Stomach (tissue), 9 donors: ENCODE results near the gene NCK2. TPM values are rescaled to one million over a fixed set of nuclear protein-coding genes. Genes with fewer than 3 reads are reported as not detected.

Experiments used
- DNase-seq, 2 donors: peaks; one replicate each; pipeline versions ENCODE4 v3.0.0 to v3.0.0-alpha.2; 2013 to 2019
- H3K27ac ChIP-seq, 5 donors: fragments of 200-600 bp in 4 of 5; sonication (generic) in 4 of 5; one replicate each; pipeline ENCODE4 v1.5.1; 2013 to 2019; ENCODE audit warnings: mild to moderate bottlenecking in 1 of 5, moderate library complexity in 1 of 5
- H3K27me3 ChIP-seq, 3 donors: fragments of 200-600 bp; sonication (generic); one replicate each; pipeline ENCODE4 v1.5.1; 2017 to 2019; ENCODE audit warnings: mixed run types in 1 of 3
- H3K36me3 ChIP-seq, 4 donors: fragments of 200-600 bp; sonication (generic); 1 replicate in 3 of 4; 2 replicates in 1 of 4; pipeline ENCODE4 v1.5.1; 2016 to 2019
- H3K4me1 ChIP-seq, 4 donors: fragments of 200-600 bp; sonication (generic); one replicate each; pipeline ENCODE4 v1.5.1; 2016 to 2019
- H3K4me3 ChIP-seq, 4 donors: fragments of 200-600 bp; sonication (generic) in 3 of 4; one replicate each; pipeline ENCODE4 v1.5.1; 2016 to 2019; ENCODE audit warnings: mild to moderate bottlenecking in 1 of 4
- H3K9me3 ChIP-seq, 4 donors: fragments of 200-600 bp; sonication (generic); one replicate each; pipeline ENCODE4 v1.5.1; 2016 to 2019
- EP300 ChIP-seq: sonication (generic); formaldehyde crosslinking; IDR thresholded peaks from one replicate; pipeline ENCODE4 v1.6.1; 2017; ENCODE audit warnings: antibody characterized with exemption
- POLR2A ChIP-seq, 4 donors: fragments of 450-650 bp; IDR thresholded peaks; one replicate each; pipeline ENCODE4 v1.6.1; 2016; ENCODE audit warnings: antibody characterized with exemption in 4 of 4, control low read depth in 2 of 4, mild to moderate bottlenecking in 1 of 4, moderate library complexity in 1 of 4
- POLR2AphosphoS5 ChIP-seq, 3 donors: sonication (generic); formaldehyde crosslinking; IDR thresholded peaks; one replicate each; pipeline ENCODE4 v1.6.1; 2016; ENCODE audit warnings: antibody characterized with exemption in 3 of 3
- WGBS, 5 donors: extraction: QIAGEN DNeasy Blood & Tissue Kit in 3 of 5; methylation state at CpG; one replicate each; pipeline versions ENCODE4 v1.1.5 to v1.1.7; 2013 to 2018; 5-methylcytosine and 5-hydroxymethylcytosine counted together
- intact Hi-C: fragments of 100-400 bp; cut with DNase I; formaldehyde crosslinking; loops from one replicate; pipeline ENCODE4 v1.15.1; 2023; ENCODE audit warnings: low total_unique reads
- polyA plus RNA-seq, 3 donors: library from polyadenylated mRNA; stranded (reverse); fragments of 200-250 nt; gene quantifications; one replicate each; pipeline ENCODE4 v1.2.3, GENCODE V29; 2013
- total RNA-seq, 5 donors: library from RNA; depleted of rRNA; stranded (reverse); fragments of >200 nt; gene quantifications; one replicate each; pipeline versions ENCODE4 v1.1.0 to v1.2.3, GENCODE V29; 2014 to 2016
- TF ChIP-seq, protein P1 (sequence below), 7 experiments: fragments of 450-650 bp in 4 of 7; fragments of 200-600 bp in 3 of 7; sonication (generic) in 3 of 7; IDR thresholded peaks; one replicate each; pipeline ENCODE4 v1.5.1; 2016 to 2019; ENCODE audit warnings: antibody characterized with exemption in 7 of 7, control low read depth in 2 of 7, mild to moderate bottlenecking in 1 of 7
- donor health status: healthy with polysubstance abuse.
- donor health status: Bipolar disorder and iron deficiency.
- donor health status: healthy.

The NCK2 gene
- total and polyA plus RNA-seq, 8 donors = 23.1 to 88.9 (median 42.6) TPM

DNA sequence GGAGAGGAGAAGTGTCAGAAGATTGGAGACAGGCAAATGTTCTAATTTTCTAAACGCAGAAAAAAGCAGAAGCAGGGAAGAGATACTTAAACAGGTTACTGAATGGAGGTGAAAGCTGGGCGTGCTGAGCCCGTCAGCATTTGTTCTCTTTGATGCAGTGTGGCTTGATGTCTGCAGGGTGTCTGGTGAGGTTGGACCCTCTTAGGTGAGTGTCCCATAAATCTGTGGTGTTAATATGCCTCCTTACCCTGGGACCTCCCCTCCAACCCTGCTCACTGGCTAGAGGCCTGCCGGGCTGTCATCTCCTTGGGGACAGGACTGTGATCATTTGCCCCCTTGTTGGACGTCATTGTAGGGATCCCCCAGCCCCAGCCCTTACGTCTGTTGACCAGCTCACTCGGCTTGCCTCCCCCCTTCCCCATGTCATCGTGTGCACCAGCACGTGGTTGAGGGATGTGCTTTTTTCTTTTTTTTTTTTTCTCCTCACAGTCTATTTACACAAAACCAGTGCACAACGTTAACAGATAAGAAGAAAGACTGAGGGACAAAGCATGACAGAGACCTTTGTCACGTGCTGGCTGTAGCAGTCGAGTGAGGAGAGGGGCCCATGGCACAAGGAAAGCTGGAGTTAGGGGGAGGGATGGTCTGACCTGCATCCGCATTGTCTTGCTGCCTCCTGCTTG, 56.4 kb downstream of the NCK2 start:
- H3K4me1 ChIP-seq = peaks cover 38 to 91% (median 65%) of the 10 kb centered on the region in 4 donors
- DNase-seq = no peak
- peak overlapping the region in 3 of 5 donors; percentile 20 to 68 (median 26) for H3K27ac ChIP-seq
- no peaks in the 10 kb centered on the region for H3K27me3 ChIP-seq
- no peak overlapping the region for H3K4me3 ChIP-seq
- TF ChIP-seq EP300 = no peak
- WGBS, 5 donors = 64 to 69% (median 66%) methylated on average over 13 of the region's 13 CpGs
- intact Hi-C loops = no loop called here
- no peaks in the 10 kb centered on the region for H3K36me3 ChIP-seq
- H3K9me3 ChIP-seq = no peaks in the 10 kb centered on the region

DNA sequence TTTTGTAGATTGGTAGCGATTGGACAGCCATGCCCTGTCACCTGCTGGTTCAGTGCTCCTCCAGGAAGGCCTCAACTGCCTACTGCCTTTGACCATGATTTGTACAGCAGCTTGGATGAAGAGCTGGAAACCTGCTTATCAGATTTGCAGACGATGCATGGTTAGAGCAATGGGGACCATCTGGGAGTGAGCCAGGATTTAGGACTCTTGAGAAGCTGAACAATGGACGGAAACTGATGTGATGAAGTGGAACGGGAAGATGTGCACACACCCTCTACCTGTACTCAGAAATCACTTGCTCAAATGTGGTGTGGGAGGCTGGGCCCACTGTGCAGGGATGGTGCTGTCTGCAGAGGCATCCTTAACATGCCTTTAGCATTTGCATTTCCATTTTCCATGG, 57.2 kb downstream of the NCK2 start:
- H3K4me3 ChIP-seq = no peak overlapping the region
- no peaks in the 10 kb centered on the region for H3K36me3 ChIP-seq
- H3K9me3 ChIP-seq = no peaks in the 10 kb centered on the region
- H3K27ac ChIP-seq = no peak overlapping the region
- peaks cover 29 to 85% (median 58%) of the 10 kb centered on the region in 4 donors for H3K4me1 ChIP-seq
- no peak for DNase-seq
- H3K27me3 ChIP-seq = no peaks in the 10 kb centered on the region
- WGBS, 5 donors = 68 to 86% (median 78%) methylated on average over 4 of the region's 4 CpGs
- TF ChIP-seq EP300 (no peak), POLR2A (IDR thresholded peaks at IDR 0.05) (no peak), POLR2AphosphoS5 (IDR thresholded peaks at IDR 0.05) (no peak)
- TF ChIP-seq, protein P1, sequence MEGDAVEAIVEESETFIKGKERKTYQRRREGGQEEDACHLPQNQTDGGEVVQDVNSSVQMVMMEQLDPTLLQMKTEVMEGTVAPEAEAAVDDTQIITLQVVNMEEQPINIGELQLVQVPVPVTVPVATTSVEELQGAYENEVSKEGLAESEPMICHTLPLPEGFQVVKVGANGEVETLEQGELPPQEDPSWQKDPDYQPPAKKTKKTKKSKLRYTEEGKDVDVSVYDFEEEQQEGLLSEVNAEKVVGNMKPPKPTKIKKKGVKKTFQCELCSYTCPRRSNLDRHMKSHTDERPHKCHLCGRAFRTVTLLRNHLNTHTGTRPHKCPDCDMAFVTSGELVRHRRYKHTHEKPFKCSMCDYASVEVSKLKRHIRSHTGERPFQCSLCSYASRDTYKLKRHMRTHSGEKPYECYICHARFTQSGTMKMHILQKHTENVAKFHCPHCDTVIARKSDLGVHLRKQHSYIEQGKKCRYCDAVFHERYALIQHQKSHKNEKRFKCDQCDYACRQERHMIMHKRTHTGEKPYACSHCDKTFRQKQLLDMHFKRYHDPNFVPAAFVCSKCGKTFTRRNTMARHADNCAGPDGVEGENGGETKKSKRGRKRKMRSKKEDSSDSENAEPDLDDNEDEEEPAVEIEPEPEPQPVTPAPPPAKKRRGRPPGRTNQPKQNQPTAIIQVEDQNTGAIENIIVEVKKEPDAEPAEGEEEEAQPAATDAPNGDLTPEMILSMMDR (IDR thresholded peaks at IDR 0.05) = no peak
- intact Hi-C loops = no loop called here

DNA sequence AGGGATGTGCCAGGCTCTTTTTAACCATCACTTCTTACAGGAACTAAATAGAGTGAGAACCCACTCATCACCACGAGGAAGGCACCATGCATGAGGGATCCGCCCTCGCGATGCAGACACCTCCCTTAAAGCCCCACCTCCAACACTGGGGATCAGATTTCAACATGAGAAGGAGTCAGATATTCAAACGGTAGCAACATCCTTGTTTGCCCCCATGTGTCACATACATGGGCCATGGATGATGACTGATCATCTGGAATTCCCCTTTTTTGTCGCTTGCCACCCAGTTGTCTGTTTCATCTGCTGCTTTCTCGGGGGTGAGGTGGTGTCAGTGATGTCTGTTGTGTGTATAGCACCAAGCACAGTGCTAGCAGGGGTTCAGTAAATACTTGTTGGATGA, 57.9 kb downstream of the NCK2 start:
- TF ChIP-seq POLR2A (IDR thresholded peaks at IDR 0.05) (no peak), POLR2AphosphoS5 (IDR thresholded peaks at IDR 0.05) (no peak), EP300 (no peak)
- TF ChIP-seq, protein P1 (IDR thresholded peaks at IDR 0.05) = no peak
- Histone ChIP-seq H3K27me3 (no peaks in the 10 kb centered on the region), H3K27ac (peak overlapping the region in 1 of 5 donors; percentile 20), H3K4me1 (peaks cover 25 to 84% (median 55%) of the 10 kb centered on the region in 4 donors), H3K4me3 (no peak overlapping the region), H3K36me3 (no peaks in the 10 kb centered on the region), H3K9me3 (no peaks in the 10 kb centered on the region)
- DNase-seq = no peak
- intact Hi-C loops = no loop called here
- WGBS, 5 donors = 62 to 77% (median 66%) methylated on average over 7 of the region's 7 CpGs

DNA sequence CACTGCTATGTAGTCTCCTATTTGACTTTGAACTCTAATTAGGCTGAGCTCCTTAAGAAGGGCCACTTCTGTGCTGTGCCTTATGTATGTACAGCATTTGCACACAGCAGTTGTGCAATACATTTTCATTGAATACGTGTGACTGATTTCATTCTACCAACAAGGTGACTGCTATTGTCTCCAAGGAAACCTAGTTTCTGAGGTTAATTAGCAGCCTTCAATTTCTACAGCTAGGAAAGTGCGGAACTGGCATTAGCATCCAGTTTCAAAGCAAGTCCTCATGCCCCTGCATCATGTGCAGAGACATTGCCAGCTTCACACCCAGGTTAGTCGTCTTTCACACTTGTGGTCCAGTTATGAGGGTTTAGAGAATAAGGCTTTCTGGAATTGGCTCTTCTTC, 58.6 kb downstream of the NCK2 start:
- WGBS, 5 donors = 63 to 75% (median 68%) methylated on average over 3 of the region's 3 CpGs
- Histone ChIP-seq H3K27me3 (no peaks in the 10 kb centered on the region), H3K4me3 (no peak overlapping the region), H3K27ac (no peak overlapping the region), H3K4me1 (peaks cover 24 to 83% (median 51%) of the 10 kb centered on the region in 4 donors), H3K9me3 (no peaks in the 10 kb centered on the region), H3K36me3 (no peaks in the 10 kb centered on the region)
- intact Hi-C loops = no loop called here
- DNase-seq = no peak
- TF ChIP-seq POLR2A (IDR thresholded peaks at IDR 0.05) (no peak), EP300 (no peak)

DNA sequence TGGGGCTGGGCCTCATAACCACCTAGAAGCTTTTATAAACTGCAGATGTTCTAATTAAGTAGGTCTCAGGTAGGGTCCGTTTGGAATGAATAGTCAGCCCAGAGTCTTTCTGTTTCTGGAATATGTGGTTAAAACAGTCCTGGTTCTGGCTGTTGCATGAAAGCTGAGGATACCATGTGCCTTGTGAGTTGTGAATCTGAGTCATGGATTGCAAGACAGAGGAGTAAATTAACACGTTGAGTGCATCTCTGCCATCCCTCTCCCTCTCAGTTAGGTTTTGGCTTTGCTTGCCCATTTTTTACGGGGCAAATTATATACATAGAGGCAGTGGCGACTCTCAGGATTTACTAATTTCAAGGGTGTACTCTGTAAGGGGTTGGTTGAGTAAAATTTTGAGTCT, 59.1 kb downstream of the NCK2 start:
- 71 to 87% (median 78%) methylated on average over 4 of the region's 4 CpGs for WGBS, 5 donors
- Histone ChIP-seq H3K4me3 (no peak overlapping the region), H3K27ac (peak overlapping the region in 1 of 5 donors; percentile 4), H3K4me1 (peaks cover 22 to 82% (median 52%) of the 10 kb centered on the region in 4 donors), H3K36me3 (no peaks in the 10 kb centered on the region), H3K9me3 (no peaks in the 10 kb centered on the region), H3K27me3 (no peaks in the 10 kb centered on the region)
- intact Hi-C loops = no loop called here
- DNase-seq = no peak
- TF ChIP-seq POLR2AphosphoS5 (IDR thresholded peaks at IDR 0.05) = no peak
- no peak for TF ChIP-seq EP300
- TF ChIP-seq, protein P1 (IDR thresholded peaks at IDR 0.05) = no peak
- TF ChIP-seq POLR2A (IDR thresholded peaks at IDR 0.05) = no peak
